ENCODE data around the gene NKD1. TPM values are rescaled to one million over a fixed set of nuclear protein-coding genes. Genes with fewer than 3 reads are reported as not detected.

NKD1 gene
- total RNA-seq, 1 donor from 2014 or later, result 0.77 TPM

DNA sequence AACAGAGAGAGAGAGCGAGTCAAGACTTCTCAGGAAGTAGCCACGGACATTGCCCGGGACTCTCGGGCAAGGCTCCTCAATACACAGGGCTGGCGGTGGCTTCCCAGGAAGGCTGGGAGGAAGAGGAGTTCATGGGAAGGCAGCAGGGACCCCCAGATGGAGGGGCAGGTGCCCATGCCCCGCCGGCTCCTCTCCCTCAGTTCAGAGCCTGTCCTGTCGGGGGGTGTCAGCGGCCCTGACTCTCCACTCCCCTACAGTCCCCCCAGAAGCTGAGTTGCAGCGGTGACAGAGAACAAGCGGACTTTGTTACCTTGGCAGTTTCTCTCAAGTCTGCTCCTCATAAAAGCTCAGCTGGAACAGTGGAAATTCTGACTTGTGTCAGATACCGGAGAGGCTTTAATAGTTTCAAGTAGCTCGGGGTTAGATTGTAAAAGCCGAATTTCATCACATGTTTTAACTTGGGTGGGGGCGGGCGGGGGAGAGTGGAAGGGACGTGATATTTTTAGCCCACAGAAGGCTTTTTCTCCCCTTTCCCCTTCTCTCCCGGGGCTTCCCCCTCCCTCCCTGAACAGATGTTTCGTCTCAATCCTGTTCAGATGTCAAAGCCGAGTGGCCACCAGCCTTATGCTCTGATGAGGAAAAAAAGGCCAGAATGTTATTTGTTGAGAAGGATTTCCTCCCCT is 65.2 kb downstream of the NKD1 start:
- Mint-ChIP-seq H3K4me1 (peaks cover 11% of the 10 kb centered on the region), H3K4me3 (no peak overlapping the region), H3K9me3 (no peaks in the 10 kb centered on the region), H3K27ac (no peak overlapping the region), H3K27me3 (no peaks in the 10 kb centered on the region), H3K36me3 (ENCODE audit: low read depth) (no peaks in the 10 kb centered on the region)
- DNase-seq, result no peak
- intact Hi-C loops (cut with micrococcal nuclease), result no loop called here

GRCh38 chr16:50613964-50614474 is 65.8 kb downstream of the NKD1 start:
- no peak overlapping the region for H3K4me3 Mint-ChIP-seq
- no peak overlapping the region for H3K27ac Mint-ChIP-seq

GRCh38 chr16:50614955-50615724 is 66.9 kb downstream of the NKD1 start:
- Mint-ChIP-seq H3K36me3 (ENCODE audit: low read depth) (no peaks in the 10 kb centered on the region), H3K27ac (no peak overlapping the region), H3K27me3 (no peaks in the 10 kb centered on the region), H3K4me1 (peaks cover 11% of the 10 kb centered on the region), H3K9me3 (no peaks in the 10 kb centered on the region), H3K4me3 (no peak overlapping the region)
- no peak for DNase-seq
- intact Hi-C loops (cut with micrococcal nuclease), result no loop called here

More at GRCh38 chr16:50613964-50614474, 65.8 kb downstream of the NKD1 start:
- peaks cover 11% of the 10 kb centered on the region for H3K4me1 Mint-ChIP-seq
- H3K36me3 Mint-ChIP-seq (ENCODE audit: low read depth), result no peaks in the 10 kb centered on the region
- intact Hi-C loops (cut with micrococcal nuclease), result no loop called here
- H3K9me3 Mint-ChIP-seq, result no peaks in the 10 kb centered on the region
- no peaks in the 10 kb centered on the region for H3K27me3 Mint-ChIP-seq
- no peak for DNase-seq

DNA sequence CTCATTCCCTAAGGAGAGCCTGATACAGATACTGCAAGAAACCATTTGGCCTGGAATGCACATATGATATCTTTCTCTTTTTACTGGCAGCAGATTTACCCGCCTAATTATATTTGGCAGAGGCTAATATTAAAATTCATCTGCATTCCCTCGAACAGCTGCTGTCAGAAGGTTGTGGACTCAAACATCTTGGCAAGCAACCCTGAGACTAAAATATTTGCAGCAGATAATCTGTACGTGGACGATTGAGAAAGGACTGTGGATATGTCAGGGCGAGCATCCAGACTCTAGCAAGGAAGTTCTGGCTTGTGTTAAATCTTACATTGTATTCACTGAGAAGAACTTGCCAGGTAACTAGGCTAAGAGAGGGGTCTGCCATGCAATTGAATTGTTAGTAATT is 67.7 kb downstream of the NKD1 start:
- intact Hi-C loops (cut with micrococcal nuclease), result no loop called here
- H3K9me3 Mint-ChIP-seq, result no peaks in the 10 kb centered on the region
- H3K4me3 Mint-ChIP-seq, result no peak overlapping the region
- H3K36me3 Mint-ChIP-seq (ENCODE audit: low read depth), result no peaks in the 10 kb centered on the region
- H3K4me1 Mint-ChIP-seq, result peaks cover 11% of the 10 kb centered on the region
- no peaks in the 10 kb centered on the region for H3K27me3 Mint-ChIP-seq
- H3K27ac Mint-ChIP-seq, result no peak overlapping the region
- no peak for DNase-seq

- Mint-ChIP-seq H3K4me1 (peaks cover 11% of the 10 kb centered on the region), H3K9me3 (no peaks in the 10 kb centered on the region), H3K27me3 (no peaks in the 10 kb centered on the region), H3K27ac (no peak overlapping the region), H3K4me3 (no peak overlapping the region), H3K36me3 (ENCODE audit: low read depth) (no peaks in the 10 kb centered on the region)
- no peak for DNase-seq
- intact Hi-C loops (cut with micrococcal nuclease), result no loop called here
Observed at GRCh38 chr16:50616386-50616785, 68.2 kb downstream of the NKD1 start.

DNA sequence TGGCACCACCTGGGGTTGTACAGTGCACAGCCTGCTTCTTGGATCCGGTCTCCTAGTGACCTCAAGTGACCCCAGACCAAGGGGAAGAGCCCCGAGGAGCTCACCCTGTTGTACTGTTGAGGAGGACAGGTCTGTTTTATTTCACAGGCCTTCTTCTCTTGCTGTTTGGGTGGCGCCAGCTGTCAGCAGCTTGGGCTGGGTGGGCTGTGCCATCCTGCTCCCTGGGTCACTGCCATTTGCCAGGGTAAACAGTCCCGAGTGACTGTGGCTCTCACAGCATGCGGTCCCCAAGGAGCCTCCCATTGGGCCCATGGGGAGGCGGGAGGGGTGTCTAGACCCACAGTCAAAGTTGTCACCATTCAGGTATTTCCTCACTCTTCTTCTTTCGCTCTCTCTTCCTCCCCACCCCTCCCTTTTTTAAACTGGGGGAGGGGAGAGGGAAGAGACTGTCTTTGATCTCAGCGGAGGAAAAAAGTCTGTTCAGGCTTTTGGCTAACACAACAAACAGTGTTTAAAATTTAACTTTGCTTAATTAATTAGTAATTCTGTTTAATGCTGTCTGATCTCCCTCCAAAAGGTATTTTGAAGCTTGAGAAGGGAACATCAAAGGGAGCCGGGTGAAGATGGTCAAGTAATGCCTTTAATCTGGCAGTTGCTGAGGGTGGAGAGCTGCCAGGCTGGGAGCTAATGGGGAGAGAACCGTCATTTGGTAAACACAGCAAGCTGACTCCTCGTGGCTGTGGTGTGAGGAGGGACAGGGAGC is 68.9 kb downstream of the NKD1 start:
- no peak overlapping the region for H3K4me3 Mint-ChIP-seq
- H3K9me3 Mint-ChIP-seq, result no peaks in the 10 kb centered on the region
- DNase-seq, result no peak
- no peaks in the 10 kb centered on the region for H3K27me3 Mint-ChIP-seq
- intact Hi-C loops (cut with micrococcal nuclease), result no loop called here
- no peaks in the 10 kb centered on the region for H3K36me3 Mint-ChIP-seq (ENCODE audit: low read depth)
- no peak overlapping the region for H3K27ac Mint-ChIP-seq
- H3K4me1 Mint-ChIP-seq, result peaks cover 8% of the 10 kb centered on the region

DNA sequence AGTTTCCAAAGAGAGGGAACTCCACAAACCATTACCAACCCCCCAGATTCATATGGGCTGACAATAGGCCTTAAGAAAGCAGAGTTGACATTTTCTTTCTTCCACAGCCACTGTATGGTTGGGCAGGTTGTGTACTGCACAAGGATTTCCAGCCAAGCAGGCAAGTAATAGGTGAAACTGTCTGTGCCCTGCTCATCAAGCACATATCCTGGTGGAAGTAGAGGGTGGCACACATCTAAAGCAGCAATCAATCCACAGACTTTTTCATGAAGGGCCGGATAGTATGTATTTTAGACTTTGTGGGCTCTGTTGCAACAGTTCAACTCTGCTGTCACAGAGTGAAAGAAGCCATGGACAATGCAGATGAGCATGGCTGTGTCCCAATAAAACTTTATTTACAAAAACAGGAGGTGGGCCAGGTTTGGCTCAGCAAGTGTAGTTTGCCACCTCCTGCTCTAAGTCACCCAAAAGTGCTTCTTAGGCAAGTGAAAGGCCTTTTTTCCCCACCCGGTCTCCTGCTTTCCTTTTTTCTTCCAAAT is 69.5 kb downstream of the NKD1 start:
- intact Hi-C loops (cut with micrococcal nuclease), result no loop called here
- peaks cover 8% of the 10 kb centered on the region for H3K4me1 Mint-ChIP-seq
- no peak overlapping the region for H3K4me3 Mint-ChIP-seq
- DNase-seq, result no peak
- no peaks in the 10 kb centered on the region for H3K27me3 Mint-ChIP-seq
- no peak overlapping the region for H3K27ac Mint-ChIP-seq
- H3K9me3 Mint-ChIP-seq, result no peaks in the 10 kb centered on the region
- H3K36me3 Mint-ChIP-seq (ENCODE audit: low read depth), result no peaks in the 10 kb centered on the region

DNA sequence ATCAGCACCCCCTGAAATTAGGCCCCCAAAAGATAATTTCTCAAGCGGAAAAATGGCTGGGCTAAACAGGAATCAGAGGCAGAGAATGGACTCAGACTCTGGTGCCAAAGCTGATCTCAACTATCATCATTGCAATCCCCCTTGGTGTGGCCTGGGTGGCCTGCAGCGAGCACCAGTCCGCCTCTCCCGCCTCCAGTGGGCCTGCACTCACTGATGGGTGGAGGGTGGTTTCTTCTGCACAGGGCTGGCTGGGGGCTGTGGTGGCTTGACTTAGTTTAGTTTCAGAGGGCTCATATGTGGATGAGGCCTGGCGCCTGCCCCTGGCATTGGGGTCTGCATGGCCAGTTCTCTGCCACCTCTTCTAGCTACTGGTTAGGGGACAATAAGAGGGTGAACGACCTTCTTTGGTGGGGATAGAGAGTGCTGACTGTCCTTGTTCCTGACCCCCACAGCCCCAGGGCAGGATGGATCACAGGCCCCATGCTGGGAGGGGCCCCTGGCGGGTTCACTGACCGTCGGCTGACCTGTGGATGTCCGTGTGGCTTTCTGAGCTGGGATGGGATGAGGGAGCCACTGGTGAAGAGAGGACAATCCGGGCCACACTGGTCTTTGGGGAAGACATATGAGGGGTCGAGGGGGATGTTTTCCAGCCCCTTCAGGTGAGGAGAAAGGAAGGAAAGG is 70.2 kb downstream of the NKD1 start:
- no peak for DNase-seq
- no peaks in the 10 kb centered on the region for H3K36me3 Mint-ChIP-seq (ENCODE audit: low read depth)
- H3K9me3 Mint-ChIP-seq, result no peaks in the 10 kb centered on the region
- H3K27me3 Mint-ChIP-seq, result no peaks in the 10 kb centered on the region
- H3K4me3 Mint-ChIP-seq, result no peak overlapping the region
- no peak overlapping the region for H3K27ac Mint-ChIP-seq
- intact Hi-C loops (cut with micrococcal nuclease), result no loop called here
- peaks cover 8% of the 10 kb centered on the region for H3K4me1 Mint-ChIP-seq

GRCh38 chr16:50619702-50620491 is 71.7 kb downstream of the NKD1 start:
- peaks cover 6% of the 10 kb centered on the region for H3K4me1 Mint-ChIP-seq
- H3K27ac Mint-ChIP-seq, result no peak overlapping the region
- no peaks in the 10 kb centered on the region for H3K36me3 Mint-ChIP-seq (ENCODE audit: low read depth)
- intact Hi-C loops (cut with micrococcal nuclease), result no loop called here
- H3K4me3 Mint-ChIP-seq, result no peak overlapping the region
- no peak for DNase-seq
- no peaks in the 10 kb centered on the region for H3K27me3 Mint-ChIP-seq
- H3K9me3 Mint-ChIP-seq, result no peaks in the 10 kb centered on the region

DNA sequence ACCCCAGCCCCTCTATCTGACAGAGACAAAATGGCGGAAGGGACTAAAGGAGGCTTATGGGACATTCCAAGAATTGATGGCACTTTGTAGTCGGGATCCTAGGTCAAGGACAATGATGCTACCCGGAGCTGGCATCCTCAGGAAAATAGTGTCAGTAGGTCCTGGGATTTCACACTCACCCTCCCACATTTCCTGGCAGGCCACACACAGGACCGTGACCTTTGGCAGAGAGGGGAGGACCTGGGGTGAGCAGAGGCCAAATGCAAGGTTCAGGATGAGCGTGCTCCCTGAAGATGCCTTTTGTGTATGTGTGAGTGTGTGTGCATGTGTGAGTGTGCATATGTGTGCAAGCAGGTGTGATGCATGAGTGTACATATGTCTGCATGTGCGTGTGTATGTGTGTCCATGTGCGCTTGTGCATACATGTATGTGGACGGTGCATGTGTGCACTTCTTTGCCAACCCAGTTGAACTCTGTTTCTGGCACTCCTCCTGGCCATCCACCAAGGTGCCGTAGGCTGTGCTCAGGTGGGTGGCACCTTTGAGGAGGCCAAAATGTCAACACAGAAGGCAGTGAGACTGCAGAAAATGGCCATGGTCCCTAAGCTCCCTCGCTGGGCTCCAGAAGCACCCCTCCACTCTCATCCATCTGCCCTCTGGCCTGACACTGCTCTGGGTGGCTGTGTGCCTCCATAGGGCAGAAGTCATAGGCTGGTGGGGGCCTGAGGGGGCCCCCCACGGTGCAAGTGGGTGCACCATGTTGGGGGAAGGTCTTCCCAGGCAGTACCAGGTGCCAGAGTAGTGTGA is 72.7 kb downstream of the NKD1 start:
- Mint-ChIP-seq H3K27me3 (no peaks in the 10 kb centered on the region), H3K27ac (no peak overlapping the region), H3K9me3 (no peaks in the 10 kb centered on the region), H3K36me3 (ENCODE audit: low read depth) (no peaks in the 10 kb centered on the region), H3K4me3 (no peak overlapping the region), H3K4me1 (peaks cover 6% of the 10 kb centered on the region)
- intact Hi-C loops (cut with micrococcal nuclease), result no loop called here
- no peak for DNase-seq

DNA sequence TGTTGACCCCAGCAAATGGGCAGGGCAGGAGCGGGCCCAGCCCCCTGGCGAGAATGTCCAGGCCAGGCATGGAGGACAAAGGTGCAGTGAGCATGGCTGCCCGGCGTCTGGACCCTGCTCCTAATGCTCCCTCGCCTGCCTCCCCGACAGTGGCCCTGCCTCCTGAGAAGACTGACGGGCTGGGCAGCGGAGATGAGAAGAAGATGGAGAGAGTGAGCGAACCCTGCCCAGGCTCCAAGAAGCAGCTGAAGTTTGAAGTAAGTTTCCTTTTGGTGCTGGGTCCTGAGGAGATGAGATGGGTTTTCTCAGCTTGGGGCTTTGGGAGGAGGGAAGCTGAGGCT is 73.2 kb downstream of the NKD1 start:
- Mint-ChIP-seq H3K27me3 (no peaks in the 10 kb centered on the region), H3K9me3 (no peaks in the 10 kb centered on the region), H3K27ac (no peak overlapping the region), H3K4me3 (no peak overlapping the region), H3K36me3 (ENCODE audit: low read depth) (no peaks in the 10 kb centered on the region), H3K4me1 (peaks cover 10% of the 10 kb centered on the region)
- no peak for DNase-seq
- intact Hi-C loops (cut with micrococcal nuclease), result no loop called here

DNA sequence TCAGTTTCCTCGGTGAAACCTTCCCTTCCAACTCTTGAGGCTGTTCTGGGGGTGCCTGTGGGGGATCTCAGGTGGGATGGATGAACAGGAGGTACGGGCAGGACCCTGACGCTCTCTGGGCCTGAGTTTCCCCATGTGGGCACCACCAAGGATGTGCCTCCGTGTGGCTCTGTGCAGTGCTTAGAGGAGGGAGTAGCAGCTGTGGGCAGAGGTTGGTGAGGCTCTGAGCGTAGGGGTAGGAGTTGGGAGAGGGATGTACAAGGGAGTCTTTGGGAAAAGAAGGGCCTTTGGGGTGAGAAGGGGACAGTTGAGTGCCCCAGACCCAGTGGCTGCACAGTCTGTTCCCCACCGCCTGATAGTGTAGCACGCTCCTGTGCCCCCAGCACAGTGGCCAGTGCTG is 73.8 kb downstream of the NKD1 start:
- Mint-ChIP-seq H3K4me1 (peaks cover 13% of the 10 kb centered on the region), H3K9me3 (no peaks in the 10 kb centered on the region), H3K4me3 (no peak overlapping the region), H3K27ac (no peak overlapping the region), H3K36me3 (ENCODE audit: low read depth) (no peaks in the 10 kb centered on the region), H3K27me3 (no peaks in the 10 kb centered on the region)
- no peak for DNase-seq
- intact Hi-C loops (cut with micrococcal nuclease), result no loop called here

Measured in activated CD4-positive, alpha-beta T cell treated with anti-CD3 and anti-CD28 coated beads, Interleukin-2, amount 10 ng/mL, durations not matched to agents 24 days and 14 days (primary cell).